Fibroblast of lung (primary cell): ENCODE data around the gene PRKCSH. TPM values are rescaled to one million over a fixed set of nuclear protein-coding genes. Genes with fewer than 3 reads are reported as not detected.

Experiments
- DNase-seq, 2 donors: peaks; one replicate each; pipeline versions ENCODE4 v3.0.0 to v3.0.0-alpha.2; 2010; ENCODE audit warnings: low read depth in 2 of 2
- H2AFZ ChIP-seq: 2 replicates; pipeline ENCODE4 v1.5.1; 2012; ENCODE audit warnings: low read length, control low read depth, inconsistent platforms
- H3K27ac ChIP-seq: 2 replicates; pipeline ENCODE4 v1.5.1; 2011; ENCODE audit warnings: low read length, control low read depth; ENCODE audit not compliant: insufficient read depth
- H3K27me3 ChIP-seq: 2 replicates; pipeline ENCODE4 v1.5.1; 2011; ENCODE audit warnings: mild to moderate bottlenecking, low read length; ENCODE audit not compliant: control insufficient read depth, insufficient read depth
- H3K36me3 ChIP-seq: 2 replicates; pipeline ENCODE4 v1.5.1; 2011; ENCODE audit warnings: low read length; ENCODE audit not compliant: control insufficient read depth, insufficient read depth
- H3K4me1 ChIP-seq: 2 replicates; pipeline ENCODE4 v1.5.1; 2011; ENCODE audit warnings: low read length; ENCODE audit not compliant: control insufficient read depth, insufficient read depth; ENCODE audit errors: extremely low read depth
- H3K4me2 ChIP-seq: 2 replicates; pipeline ENCODE4 v1.5.1; 2011; ENCODE audit warnings: low read length, control low read depth; ENCODE audit not compliant: insufficient read depth; ENCODE audit errors: extremely low read depth
- H3K4me3 ChIP-seq, 4 experiments: fragments of 200-600 bp in 1 of 4; sonication (generic) in 1 of 4; replicated peaks in 1 of 4; 2 replicates each; pipeline ENCODE4 v1.5.1; 2011 to 2016; ENCODE audit warnings: low read length in 4 of 4, low read depth in 3 of 4, mild to moderate bottlenecking in 3 of 4, control low read depth in 2 of 4, inconsistent platforms in 1 of 4, mixed read lengths in 1 of 4; ENCODE audit not compliant: insufficient read depth in 1 of 4; ENCODE audit errors: control extremely low read depth in 1 of 4
- H3K79me2 ChIP-seq: 2 replicates; pipeline ENCODE4 v1.5.1; 2012; ENCODE audit warnings: mild to moderate bottlenecking, low read length, inconsistent platforms; ENCODE audit not compliant: control insufficient read depth, insufficient read depth
- H3K9ac ChIP-seq: 2 replicates; pipeline ENCODE4 v1.5.1; 2011; ENCODE audit warnings: mild to moderate bottlenecking, low read length, control low read depth; ENCODE audit not compliant: insufficient read depth
- H3K9me3 ChIP-seq: 2 replicates; pipeline ENCODE4 v1.5.1; 2012; ENCODE audit warnings: low read depth, low read length; ENCODE audit not compliant: control insufficient read depth, insufficient read depth
- H4K20me1 ChIP-seq: 2 replicates; pipeline ENCODE4 v1.5.1; 2011; ENCODE audit warnings: low read length; ENCODE audit not compliant: control insufficient read depth, insufficient read depth; ENCODE audit errors: extremely low read depth
- EZH2 ChIP-seq: IDR thresholded peaks from 2 replicates; pipeline ENCODE4 v1.5.1; 2012; ENCODE audit warnings: low read length, control low read depth, mild to moderate bottlenecking; ENCODE audit errors: missing control alignments
- polyA plus RNA-seq, 2 donors: library from polyadenylated mRNA; depleted of rRNA in 1 of 2; stranded (reverse) in 1 of 2; unstranded in 1 of 2; fragments of >200 nt; gene quantifications; 2 replicates each; pipeline ENCODE4 v1.2.1, GENCODE V29; 2011 to 2012; ENCODE audit warnings: missing spikeins in 1 of 2
- total RNA-seq: library from RNA; depleted of rRNA; stranded (reverse); fragments of >200 nt; gene quantifications from 2 replicates; pipeline ENCODE4 v1.2.1, GENCODE V29; 2014
- TF ChIP-seq, protein P1 (sequence below), 2 donors: IDR thresholded peaks in 1 of 2; conservative IDR thresholded peaks in 1 of 2; 1 replicate in 1 of 2; 2 replicates in 1 of 2; pipeline ENCODE4 v1.5.1; 2011 to 2012; ENCODE audit warnings: low read length in 2 of 2, control low read depth in 1 of 2, inconsistent platforms in 1 of 2, low read depth in 1 of 2, mild to moderate bottlenecking in 1 of 2

Gene PRKCSH
- total and polyA plus RNA-seq, 2 donors (not counting 1 experiment from before 2014, with no cell fraction given), result 117 to 134 TPM

GRCh38 chr19:11420429-11421370 lies 14.7 kb upstream of the PRKCSH start:
- no peaks in the 10 kb centered on the region for H3K4me1 ChIP-seq
- no peaks in the 10 kb centered on the region for H4K20me1 ChIP-seq
- peaks cover 9% of the 10 kb centered on the region for H3K27me3 ChIP-seq
- H3K9ac ChIP-seq, result peak overlapping the region; percentile 7
- no peaks in the 10 kb centered on the region for H3K36me3 ChIP-seq
- TF ChIP-seq, protein P1, sequence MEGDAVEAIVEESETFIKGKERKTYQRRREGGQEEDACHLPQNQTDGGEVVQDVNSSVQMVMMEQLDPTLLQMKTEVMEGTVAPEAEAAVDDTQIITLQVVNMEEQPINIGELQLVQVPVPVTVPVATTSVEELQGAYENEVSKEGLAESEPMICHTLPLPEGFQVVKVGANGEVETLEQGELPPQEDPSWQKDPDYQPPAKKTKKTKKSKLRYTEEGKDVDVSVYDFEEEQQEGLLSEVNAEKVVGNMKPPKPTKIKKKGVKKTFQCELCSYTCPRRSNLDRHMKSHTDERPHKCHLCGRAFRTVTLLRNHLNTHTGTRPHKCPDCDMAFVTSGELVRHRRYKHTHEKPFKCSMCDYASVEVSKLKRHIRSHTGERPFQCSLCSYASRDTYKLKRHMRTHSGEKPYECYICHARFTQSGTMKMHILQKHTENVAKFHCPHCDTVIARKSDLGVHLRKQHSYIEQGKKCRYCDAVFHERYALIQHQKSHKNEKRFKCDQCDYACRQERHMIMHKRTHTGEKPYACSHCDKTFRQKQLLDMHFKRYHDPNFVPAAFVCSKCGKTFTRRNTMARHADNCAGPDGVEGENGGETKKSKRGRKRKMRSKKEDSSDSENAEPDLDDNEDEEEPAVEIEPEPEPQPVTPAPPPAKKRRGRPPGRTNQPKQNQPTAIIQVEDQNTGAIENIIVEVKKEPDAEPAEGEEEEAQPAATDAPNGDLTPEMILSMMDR (conservative IDR thresholded peaks at IDR 0.05 in 1 of 2, IDR thresholded peaks at IDR 0.05 in 1 of 2; ENCODE audit: low read depth in 1 of 2, low read length in 2 of 2), result no peak
- no peak for TF ChIP-seq EZH2
- H2AFZ ChIP-seq, result no peak overlapping the region
- peak in 1 of 2 donors; percentile 52 for DNase-seq
- no peaks in the 10 kb centered on the region for H3K79me2 ChIP-seq
- H3K4me2 ChIP-seq, result peak overlapping the region; percentile 13
- peak overlapping the region in 3 of 4 experiments; percentile 4 to 35 (median 22) for H3K4me3 ChIP-seq
- H3K9me3 ChIP-seq, result no peaks in the 10 kb centered on the region
- no peak overlapping the region for H3K27ac ChIP-seq

DNA sequence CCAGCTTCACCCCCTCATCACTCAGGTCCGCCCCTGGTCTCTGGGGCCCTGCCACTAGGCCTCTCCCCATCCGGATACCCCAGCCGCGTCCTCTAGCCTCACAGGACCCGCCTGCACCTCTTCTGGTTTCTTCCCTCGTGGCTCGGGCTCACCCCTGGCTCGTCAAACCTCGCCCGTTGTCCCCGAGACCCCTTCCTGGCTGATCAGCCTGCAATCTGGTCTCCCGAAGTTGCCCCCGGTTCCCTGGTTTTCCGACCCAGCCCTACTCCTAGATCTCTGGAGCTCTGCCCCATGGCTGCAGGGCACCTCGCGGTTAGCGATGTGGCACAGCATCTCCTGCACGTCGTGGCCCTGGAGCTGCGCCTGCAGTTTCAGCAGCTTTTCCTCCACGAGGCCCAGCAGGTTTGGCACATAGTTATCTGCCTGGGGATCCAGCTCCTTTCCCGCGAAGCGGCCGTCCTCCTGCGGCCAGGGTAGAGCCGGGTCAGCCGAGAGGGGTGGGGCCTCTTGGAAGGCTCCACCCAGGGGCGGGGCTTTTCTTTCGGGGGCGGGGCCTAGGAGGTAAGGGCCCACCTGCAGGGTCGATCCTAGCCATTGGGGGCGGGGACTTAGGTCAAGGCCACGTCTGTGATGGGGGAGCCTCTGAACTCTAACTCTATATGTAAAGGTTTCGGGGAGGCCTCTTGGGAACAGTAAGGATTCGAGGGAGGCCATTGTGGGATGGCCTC lies 13.9 kb upstream of the PRKCSH start:
- no peak overlapping the region for H2AFZ ChIP-seq
- H3K9me3 ChIP-seq, result no peaks in the 10 kb centered on the region
- H3K4me2 ChIP-seq, result no peak overlapping the region
- H3K27me3 ChIP-seq, result peaks cover 9% of the 10 kb centered on the region
- no peak overlapping the region for H3K27ac ChIP-seq
- H3K4me3 ChIP-seq, result no peak overlapping the region
- no peaks in the 10 kb centered on the region for H3K4me1 ChIP-seq
- no peaks in the 10 kb centered on the region for H3K79me2 ChIP-seq
- H3K9ac ChIP-seq, result no peak overlapping the region
- no peak for DNase-seq
- no peak for TF ChIP-seq EZH2
- TF ChIP-seq, protein P1 (conservative IDR thresholded peaks at IDR 0.05 in 1 of 2, IDR thresholded peaks at IDR 0.05 in 1 of 2; ENCODE audit: low read depth in 1 of 2, low read length in 2 of 2), result no peak
- no peaks in the 10 kb centered on the region for H4K20me1 ChIP-seq
- no peaks in the 10 kb centered on the region for H3K36me3 ChIP-seq
